RKO (cell line): ENCODE measurements around the gene NAA38.

ENCODE experiments used
- DNase-seq: peaks from one replicate; pipeline ENCODE4 v3.0.0-alpha.2; 2016; ENCODE audit warnings: low spot score

Gene NAA38

DNA sequence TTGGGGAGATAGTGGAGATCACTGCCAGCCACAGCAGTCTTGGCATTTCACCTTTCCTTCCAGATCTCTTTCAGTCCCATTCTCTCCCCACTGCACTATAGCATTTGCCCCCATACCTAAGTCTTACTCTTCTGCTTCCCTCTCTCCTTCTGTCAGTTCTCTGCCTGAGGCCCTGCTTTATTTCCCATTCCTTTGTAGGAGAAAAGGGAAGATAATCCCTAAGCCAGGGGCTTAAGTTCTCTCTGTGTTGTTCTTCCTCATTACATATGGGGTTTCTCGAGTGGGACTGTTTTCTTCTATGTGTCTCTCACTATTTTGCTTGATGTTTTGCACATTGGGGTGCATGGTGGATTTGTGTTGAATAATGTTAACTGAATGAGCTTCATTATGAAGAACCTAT is 16.9 kb downstream of the NAA38 start:
- no peak for DNase-seq

- DNase-seq: peak; percentile 91
Observed at GRCh38 chr17:7839876-7840261, 17.5 kb downstream of the NAA38 start.

GRCh38 chr17:7839190-7839875 is 18.0 kb downstream of the NAA38 start:
- DNase-seq: no peak

DNA sequence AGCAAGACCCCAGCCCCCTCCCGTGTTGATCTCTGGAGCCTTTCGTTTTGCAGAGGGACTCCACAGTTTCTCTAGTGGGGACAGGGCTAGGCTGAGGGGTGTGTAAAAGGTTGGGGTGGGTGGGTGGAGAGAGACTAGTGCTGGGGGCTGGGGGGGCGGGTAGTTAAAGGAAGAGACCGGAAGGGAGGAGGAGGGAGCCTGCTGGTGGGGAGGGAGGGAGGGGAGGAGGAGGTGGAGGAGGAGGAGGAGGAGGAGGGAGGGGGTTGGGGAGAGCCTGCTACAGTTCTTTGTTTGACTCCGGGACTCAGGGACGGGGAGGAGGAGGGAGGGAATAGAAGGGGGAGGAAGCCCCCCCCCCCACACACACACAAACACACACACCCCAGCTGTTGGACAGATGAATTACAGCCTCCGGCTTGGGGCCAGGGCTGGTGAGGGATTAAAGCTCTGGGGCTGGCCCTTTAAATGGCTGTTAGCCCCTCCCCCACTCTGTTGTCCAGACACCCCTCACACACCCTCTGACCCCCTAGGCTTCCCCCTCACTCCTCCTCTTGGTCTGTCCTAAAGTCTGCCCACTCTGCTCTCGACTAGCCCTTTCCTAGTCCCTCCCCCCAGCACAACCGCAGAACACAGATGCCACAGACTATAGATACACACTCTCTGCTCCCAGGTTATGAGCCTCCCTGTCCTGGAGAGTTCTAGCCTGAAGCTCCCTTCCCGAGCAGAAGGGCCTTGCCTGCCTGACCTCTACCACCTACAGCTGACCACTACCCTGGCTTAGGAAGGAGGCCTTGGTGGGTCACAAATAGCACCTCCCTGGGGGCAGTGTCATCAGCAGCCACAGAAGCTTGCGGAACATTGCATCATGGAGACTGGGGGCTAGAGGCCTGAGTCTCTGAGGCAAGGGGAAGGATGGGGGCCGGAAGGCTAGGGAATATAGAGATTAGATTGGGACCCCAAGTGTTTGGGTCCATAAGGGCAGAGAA is 19.0 kb downstream of the NAA38 start:
- peak; percentile 75 for DNase-seq

- peak; percentile 77 for DNase-seq
Observed at GRCh38 chr17:7837408-7838088, 19.8 kb downstream of the NAA38 start.

DNA sequence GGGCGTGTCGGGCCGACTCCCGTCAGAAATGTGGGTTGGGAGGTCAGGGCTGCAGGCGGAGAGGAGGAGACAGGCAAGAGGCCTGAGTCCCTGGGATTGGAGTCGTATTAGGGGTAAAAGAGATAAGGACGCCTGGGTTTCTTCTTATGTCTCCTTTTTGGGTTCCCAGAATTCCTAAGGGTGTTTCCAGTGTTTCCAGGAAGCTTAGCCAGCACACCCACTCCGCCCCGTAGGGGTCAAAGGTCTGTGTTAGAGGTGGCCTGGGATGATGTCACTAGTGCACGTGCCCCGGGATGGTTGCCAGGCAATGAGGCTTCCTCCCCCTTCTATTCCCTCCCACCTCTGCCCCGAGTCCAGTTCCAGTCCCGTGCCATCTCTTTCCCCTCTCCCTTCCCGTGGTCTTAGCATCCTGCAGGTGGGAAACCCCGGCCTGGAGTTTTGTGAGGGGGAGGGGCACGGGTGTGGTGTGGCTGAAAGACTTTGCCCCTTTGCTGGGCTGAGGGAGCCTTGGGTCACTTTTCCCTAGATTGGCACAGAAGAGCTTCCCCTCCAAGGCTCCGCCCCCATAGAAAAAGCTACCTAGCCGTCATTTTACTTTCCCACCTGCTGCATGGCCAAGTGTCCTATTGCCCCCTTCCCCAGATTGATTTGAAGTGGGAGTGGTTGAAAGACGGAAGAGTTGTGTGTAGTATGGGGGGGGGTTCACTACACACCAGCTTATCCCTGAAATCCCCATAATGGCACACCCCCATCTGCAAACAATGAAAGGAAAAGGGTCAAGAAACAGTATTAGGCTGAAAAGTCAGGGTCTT is 20.6 kb downstream of the NAA38 start:
- peak; percentile 98 for DNase-seq

- DNase-seq: peak; percentile 74
Observed at GRCh38 chr17:7835814-7836595, 21.4 kb downstream of the NAA38 start.

DNA sequence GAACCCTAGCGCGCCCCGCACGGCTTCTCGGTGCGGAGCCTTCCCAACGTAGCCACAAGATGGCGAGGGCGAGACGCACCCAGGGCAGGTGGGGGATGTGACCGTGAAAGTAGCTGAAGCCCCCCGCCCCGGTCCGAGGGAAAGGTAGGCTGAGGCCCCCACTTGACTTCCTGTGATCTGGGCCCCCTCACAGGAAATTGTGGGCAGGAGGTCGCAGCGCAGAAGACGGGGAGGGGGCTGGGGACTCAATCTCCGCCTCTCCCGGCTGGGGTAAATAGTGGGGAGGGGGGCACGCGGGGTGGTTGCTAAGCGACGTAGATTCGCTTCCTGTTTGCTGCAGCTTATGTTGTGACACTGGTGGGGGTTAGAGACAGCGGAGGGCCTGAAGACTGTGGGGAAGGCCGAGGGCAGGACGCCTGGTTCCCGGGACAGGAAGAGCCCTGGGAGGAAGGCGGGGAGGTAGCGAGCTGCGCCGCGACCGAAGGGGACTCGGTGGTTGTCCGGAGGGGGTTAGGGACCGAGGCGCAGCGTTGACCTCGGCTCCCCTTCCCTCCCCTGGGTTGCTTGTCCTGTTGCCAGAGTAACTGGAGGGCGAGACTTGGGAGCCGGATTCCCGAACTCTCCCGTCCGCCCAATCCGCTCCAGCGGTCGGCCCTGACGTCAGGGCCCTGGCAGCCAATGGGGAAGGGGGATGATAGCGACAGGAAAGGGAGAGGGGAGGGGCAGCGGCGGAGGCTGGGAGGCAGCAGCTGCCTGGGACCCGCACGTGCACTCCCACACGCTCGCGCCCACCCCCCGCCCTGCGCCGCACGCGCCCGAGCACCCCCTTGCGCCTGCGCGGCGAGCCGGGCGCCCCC is 22.2 kb downstream of the NAA38 start:
- DNase-seq: peak; percentile 97

GRCh38 chr17:7834542-7834956 is 22.8 kb downstream of the NAA38 start:
- DNase-seq: peak; percentile 86

DNA sequence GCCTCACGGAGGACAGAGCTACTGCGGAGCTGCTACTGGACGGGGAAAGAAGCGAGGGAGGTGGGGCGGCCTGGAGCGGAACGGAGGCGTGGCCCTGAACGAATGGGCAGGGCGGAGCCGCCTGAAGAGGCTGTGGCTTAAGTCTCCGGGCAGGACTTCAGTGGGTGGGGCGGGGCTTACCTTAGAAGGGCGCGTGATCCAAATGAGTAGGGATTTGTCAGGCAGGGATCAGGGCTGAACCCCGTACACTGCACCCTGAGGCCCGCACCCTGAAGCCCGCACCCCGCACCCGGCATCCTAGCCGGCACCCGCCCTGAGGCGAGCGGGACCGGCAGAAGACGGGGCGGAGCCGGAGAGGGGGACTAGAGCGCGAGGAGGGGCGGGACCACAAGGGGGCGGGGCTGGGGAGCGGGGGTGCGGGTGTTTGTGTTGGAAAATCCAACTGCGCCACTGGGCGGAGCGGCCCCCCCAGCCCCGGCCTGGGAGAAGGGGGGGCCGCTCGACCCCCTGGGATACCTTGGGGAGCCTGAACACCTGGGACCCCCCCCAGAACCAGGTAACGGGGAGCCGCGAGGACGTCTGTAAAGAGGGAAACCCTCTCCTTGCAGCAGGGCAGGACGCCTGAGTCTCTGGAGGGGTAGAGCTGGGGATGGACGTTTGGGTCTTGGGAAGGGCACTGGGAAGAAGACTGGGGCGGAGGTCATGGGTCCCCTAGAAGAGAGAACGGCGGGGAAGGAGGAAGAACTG is 23.4 kb downstream of the NAA38 start, which contains the start of gene KDM6B:
KDM6B (plus strand) TSS at position 423 of the 747 bp plus-strand sequence. CDS start 11,338 bp downstream, outside the sequence.
- peak; percentile 93 for DNase-seq

DNA sequence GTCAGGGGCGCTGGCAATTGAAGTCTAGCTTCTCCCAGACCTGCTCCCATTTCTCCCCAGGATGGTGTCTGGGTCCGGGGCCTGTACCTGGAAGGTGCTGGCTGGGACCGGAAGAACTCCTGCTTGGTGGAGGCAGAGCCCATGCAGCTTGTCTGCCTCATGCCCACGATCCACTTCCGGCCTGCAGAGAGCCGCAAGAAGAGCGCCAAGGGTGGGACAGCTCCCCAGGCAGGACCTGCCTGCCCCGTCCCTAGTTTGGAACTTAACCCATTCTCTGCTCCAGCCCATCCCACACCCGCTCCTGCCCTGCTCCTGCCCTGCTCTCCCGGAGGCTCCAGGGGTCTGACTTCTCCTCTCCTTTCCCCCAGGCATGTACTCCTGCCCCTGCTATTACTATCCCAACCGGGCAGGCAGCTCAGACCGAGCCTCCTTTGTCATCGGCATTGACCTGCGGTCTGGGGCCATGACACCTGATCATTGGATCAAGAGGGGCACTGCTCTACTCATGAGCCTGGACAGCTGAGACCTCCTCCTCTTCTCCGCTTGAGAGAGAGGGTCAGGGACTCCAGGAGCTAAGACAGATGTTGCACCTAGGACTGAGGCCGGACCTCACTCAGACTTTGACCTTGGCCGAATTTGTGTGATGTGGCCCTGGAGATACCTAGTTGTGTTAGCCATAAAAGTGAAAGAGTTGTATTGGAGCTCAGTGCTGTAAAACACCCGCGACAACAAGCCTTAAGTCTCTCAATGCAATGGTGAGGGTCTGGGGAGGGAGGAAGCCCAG is 24.2 kb downstream of the NAA38 start:
- DNase-seq: no peak

DNA sequence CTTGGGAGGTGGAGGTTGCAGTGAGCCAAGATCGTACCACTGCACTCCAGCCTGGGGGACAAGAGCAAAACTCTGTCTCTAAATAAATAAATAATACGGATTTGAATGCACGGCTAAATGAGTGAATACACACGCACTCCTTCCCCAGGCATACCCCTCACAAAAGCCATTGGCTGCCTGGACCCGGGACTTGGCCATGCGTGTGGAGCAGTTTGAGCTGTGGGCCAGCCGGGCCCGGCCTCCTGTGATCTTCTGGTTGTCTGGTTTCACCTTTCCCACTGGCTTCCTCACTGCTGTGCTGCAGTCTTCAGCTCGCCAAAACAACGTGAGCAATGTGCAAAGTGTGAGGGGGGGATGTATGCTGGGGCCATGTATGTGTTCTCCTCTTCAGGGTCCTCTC is 24.9 kb downstream of the NAA38 start:
- DNase-seq: no peak

DNA sequence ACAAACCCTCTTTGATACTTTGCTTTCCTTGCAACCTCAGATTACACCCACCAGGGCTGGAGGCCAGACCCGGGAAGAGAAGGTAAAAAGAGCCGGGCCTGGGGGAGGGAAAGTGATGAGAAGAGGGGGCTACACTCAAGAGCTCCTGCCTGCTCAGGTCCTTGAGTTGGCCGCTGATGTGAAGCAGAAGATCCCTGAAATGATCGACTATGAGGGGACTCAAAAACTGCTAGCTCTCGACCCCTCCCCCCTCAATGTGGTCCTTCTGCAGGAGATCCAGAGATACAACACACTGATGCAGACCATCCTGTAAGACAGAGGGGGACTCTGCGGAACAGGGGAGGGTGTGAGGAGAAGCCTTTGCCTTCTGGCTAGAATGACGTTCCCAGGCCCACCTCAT is 26.1 kb downstream of the NAA38 start:
- no peak for DNase-seq

- no peak for DNase-seq
Observed at GRCh38 chr17:7830616-7831015, 26.7 kb downstream of the NAA38 start.

GRCh38 chr17:7825206-7825990 is 32.0 kb downstream of the NAA38 start:
- peak; percentile 74 for DNase-seq

GRCh38 chr17:7824021-7824924 is 33.1 kb downstream of the NAA38 start:
- no peak for DNase-seq
